HG03139 (cell line): ENCODE measurements around the gene TTC28.
"Not testable (repeated sequence)": the region's sequence is repeated elsewhere in the genome, so short reads cannot be mapped to it uniquely, and the experiment has no call there.

Source experiments
- ATAC-seq: cut with Tn5 transposase; IDR thresholded peaks from one replicate; pipeline ENCODE4 v1.9.1; 2021; ENCODE audit not compliant: unreplicated experiment

Gene TTC28

GRCh38 chr22:28491289-28491688, 188.4 kb downstream of the TTC28 start:
- ATAC-seq: not testable (repeated sequence)

DNA sequence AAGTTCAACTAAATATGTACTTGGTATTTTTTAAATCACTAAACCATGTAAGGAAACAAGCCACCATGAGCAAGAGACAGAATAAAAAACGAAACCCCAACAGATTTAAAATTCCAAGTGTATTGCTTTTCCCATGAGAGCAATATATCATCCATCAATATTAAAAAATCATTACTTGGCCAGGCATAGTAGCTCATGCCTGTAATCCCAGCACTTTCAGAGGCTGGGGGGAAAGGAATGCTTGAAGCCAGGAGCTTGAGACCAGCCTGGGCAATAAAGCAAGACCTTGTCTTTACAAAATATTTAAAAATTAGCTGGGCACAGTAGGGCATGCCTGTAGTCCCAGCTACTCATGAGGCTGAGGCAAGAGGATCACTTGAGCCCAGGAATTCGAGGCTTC, 190.8 kb downstream of the TTC28 start:
- ATAC-seq: no peak

DNA sequence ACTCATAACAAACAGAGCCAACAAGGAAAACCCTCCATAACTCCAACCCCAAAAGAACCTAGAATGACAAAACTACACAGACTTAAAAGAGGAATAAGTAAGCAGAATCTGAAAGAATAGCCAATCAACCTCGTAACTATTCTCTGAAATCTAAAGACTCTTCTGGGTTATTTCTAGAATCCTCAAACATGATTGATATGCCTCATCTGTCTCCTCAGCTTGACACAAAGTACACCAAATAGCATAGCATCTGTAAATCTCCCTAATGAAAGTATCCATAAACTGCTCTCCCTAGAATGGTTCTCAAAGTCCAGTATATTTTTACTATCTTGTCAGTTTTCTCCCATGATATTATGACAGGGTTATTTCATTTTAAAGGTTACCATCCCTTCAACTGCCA, 195.0 kb downstream of the TTC28 start:
- ATAC-seq: no peak

DNA sequence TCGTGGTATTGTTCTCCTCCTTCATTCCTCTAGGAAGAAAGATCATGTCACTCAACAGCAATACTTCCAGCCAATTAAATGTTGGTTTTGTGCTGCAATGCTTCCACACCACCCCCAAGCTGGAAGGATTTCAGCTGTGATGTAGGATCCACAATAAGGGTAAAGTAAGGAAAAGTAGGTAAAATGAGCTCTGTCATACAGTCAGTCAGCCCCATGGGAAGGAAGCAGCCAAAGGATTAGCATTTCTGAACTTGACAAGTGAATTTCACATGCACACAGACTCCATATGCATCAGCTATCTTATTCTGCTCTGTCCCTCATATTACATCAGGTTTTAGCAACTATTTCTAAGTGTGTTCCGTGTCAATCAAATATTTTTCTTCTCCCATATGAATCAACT, 197.9 kb downstream of the TTC28 start:
- ATAC-seq: no peak

DNA sequence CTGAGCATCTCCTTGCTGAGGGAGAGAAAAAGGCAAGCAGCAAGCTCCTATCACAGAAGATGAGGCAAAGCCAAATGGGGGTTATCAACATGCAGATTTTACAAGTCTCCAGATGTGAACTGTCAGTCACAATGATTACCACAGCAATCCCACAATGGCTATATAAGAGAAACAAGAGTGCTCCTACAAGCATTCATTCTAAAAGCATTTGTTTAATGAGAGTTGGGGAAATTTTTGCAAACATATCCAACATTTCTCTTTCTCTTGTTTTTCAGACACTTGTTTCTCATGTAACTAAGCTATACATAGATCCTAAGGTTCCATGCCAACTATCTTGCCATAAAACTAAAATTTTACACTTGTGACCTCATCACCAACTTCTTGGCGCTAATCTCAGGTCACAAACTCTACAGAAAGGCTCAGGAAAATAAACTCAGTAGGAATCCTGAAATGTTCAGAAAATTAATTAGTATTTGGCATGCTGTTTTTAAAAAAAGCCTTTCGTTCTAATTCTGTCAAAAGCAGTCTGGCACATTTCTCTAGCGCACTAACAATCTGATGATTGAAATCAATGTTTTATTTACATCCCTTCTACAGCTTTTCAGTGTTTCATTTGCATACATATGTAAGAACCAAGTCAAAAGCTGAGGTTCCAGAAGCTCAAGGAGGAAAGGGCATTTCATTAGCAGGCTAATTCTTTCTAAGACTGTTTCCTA, 199.5 kb downstream of the TTC28 start:
- no peak for ATAC-seq

DNA sequence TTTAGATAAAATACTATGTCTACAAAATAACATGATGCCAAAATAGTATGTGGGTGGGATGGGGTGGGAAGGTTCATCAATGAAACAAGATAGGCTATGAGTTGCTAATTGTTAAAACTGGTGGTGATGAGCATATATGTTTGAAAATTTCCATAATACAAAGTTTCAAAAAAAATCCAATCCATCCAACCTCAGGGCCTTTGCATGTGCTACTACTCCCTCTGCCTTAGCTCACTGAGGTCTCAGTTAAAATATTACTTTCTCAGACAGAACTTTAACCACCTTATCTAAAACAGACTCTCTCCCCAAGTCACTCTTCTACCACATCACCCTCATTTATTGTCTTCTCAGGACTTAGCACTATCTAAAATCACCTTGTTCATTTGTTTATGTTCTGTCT, 201.1 kb downstream of the TTC28 start:
- ATAC-seq: no peak

GRCh38 chr22:28477556-28477955, 202.1 kb downstream of the TTC28 start:
- no peak for ATAC-seq

GRCh38 chr22:28474330-28474729, 205.3 kb downstream of the TTC28 start:
- ATAC-seq: no peak

GRCh38 chr22:28473258-28473657, 206.4 kb downstream of the TTC28 start:
- ATAC-seq: no peak

GRCh38 chr22:28467055-28467454, 212.6 kb downstream of the TTC28 start:
- ATAC-seq: not testable (repeated sequence)

- no peak for ATAC-seq
Observed at GRCh38 chr22:28466399-28466798, 213.2 kb downstream of the TTC28 start.

DNA sequence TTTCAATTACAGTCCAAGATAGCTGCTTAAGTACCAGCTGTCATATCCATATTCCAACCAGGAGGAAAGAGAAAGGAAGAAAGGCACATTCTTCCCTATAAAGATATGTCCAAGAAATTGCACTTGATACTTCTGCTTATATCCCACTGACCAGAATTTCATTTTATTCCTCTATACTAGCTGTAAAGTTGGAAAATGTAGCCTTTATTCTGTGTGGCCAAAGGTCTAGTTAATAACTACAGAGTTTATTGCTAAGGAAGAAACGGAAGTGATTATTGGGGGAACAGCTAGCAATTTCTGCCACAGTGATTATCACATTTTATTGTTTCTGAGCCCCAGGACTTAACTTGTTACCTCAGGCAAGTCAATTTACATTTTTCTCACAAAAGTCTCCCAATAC, 213.8 kb downstream of the TTC28 start:
- ATAC-seq: no peak

DNA sequence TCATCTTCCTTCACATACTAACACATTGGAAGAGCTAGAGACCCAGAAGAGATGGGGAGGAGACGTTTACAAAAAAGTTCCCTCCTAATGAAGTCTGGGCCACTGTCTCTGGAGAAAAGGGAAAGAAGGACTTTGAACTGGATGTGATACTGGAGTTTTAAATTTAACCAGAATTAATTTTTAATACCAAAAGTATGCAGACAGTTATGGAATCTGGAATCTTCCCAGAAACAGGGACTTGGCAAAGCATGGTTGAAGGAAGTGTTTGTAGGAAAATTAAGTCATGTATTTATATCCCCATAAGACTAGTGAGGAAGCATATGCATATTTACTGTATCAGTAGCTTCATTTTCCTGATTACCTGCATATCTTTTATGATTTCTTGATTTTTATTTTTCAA, 215.5 kb downstream of the TTC28 start:
- ATAC-seq: no peak

- ATAC-seq: not testable (repeated sequence)
Observed at GRCh38 chr22:28463408-28463807, 216.2 kb downstream of the TTC28 start.

DNA sequence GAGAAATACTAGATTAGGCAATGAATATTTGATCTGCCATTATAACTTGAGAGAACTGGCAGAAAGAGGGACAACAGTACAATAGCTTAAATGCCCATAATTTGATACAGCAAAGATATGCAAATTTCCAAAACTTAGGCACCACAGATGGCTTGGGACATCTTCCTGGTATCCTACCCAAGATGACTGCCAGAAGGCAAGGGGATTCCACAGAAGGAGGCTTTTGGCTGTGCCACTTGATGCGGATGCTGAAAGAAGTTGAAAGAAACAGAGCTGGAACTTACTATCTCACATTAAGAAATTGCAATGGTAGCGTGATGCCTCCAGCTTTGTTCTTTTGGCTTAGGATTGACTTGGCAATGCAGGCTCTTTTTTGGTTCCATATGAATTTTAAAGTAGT, 216.7 kb downstream of the TTC28 start:
- ATAC-seq: no peak

DNA sequence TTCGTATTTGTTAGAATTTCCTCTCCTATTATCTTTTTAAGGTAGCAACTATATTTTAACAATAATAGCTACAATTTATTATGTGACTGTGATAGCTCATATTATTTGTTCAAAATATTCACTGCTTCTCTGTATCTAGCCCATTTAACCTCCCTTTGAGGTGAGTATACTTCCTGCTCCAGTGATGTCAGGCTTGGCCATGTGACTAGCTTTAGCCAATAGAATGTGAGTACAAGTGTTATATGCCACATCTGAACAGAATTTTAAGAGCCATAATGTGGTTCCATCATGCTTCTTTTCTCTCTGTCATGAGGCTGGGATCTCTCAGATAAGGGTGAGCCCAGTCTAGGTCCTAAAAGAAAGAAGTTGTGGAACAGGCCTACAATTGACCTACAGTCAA, 217.6 kb downstream of the TTC28 start:
- ATAC-seq: no peak

DNA sequence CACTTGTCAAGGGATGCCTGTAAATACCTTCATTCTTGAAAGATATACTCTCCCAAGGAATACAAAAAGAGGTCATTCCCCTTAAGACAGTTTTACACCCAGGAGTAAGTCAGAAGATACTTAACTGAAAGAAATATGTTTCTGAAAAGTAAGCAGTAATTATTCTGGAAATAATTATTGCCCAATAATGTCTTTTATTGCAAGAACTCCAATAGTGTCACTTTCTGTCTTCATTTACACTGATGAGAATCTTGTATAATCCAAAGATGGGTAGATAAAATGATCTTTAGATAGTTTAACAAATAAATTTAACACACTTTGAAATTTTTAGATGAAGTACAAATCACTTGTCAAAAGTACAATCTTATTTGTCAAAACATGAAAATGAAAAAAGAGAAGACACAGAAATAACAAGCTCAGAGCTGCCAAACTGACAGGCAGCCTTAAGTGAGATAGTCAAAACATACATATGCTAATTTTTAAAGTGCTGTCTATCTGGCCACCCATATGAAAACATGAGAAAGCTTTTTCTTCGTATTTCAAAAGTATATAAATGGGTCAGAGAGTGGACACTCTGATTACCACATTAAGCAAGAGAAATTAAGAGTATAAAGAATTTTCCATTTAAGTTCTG, 225.1 kb downstream of the TTC28 start:
- ATAC-seq: no peak

DNA sequence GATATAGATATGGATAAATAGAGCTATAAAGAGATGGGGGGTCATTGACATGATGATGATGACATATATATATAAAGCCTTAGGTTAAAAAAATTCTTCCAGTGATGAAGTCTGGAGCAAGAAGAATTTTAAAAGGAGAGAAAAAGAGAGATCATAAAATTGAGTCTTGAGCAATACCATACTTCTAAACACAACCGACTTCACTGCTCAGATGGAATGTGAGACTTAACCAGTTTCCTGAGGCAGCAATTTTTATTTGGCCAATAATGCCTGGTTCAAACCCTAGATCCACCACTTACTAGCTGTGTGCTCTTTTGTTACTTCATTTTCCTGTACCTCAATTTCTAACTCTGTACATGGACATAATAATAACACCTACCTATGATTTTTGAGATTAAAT, 229.5 kb downstream of the TTC28 start:
- no peak for ATAC-seq

- ATAC-seq: no peak
Observed at GRCh38 chr22:28449041-28449440, 230.6 kb downstream of the TTC28 start.

- no peak for ATAC-seq
Observed at GRCh38 chr22:28448625-28449024, 231.0 kb downstream of the TTC28 start.

GRCh38 chr22:28444659-28445058, 235.0 kb downstream of the TTC28 start:
- ATAC-seq: no peak

DNA sequence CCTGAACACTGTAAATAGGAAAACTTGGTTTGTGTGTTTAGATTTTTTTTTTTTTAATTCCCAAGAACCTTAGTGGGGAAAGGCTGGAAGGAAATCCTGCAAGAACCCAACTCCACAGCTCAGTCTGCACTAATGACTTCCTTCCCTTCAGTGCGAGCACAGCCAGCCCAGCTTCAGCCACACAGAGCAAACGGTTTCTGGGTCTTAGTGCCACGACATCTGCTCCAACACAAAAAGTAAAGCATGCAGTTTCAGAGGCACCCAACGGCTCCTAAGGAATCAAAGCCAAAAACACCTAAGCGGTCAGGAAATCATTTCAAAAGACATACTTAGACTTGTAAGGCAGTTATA, 236.1 kb downstream of the TTC28 start:
- no peak for ATAC-seq
